MCF 10A (cell line): ENCODE measurements around the gene KLF7. TPM values are rescaled to one million over a fixed set of nuclear protein-coding genes. Genes with fewer than 3 reads are reported as not detected.

Source experiments
- BruUV-seq: library from RNA; stranded (reverse); fragments of 400-500 nt; replicated peaks from 2 replicates; lab custom pipeline; 2021; lab: Mats Ljungman, UMichigan
- CTCF ChIA-PET: fragments of 300-600 bp; sonication (Branson Sonifier 250); formaldehyde crosslinking; extraction: SDS; loops from one replicate; lab custom pipeline; 2021; ENCODE audit warnings: antibody characterized with exemption, inconsistent platforms; lab: Yijun Ruan, JAX
- POLR2A ChIA-PET: fragments of 300-600, 350-650 bp; sonication (Branson Sonifier 250); formaldehyde crosslinking; extraction: SDS; loops from one replicate; lab custom pipeline; 2020; ENCODE audit warnings: antibody characterized with exemption, inconsistent platforms; lab: Yijun Ruan, JAX
- DNase-seq: peaks from one replicate; pipeline ENCODE4 v3.0.0-alpha.2; 2018; ENCODE audit not compliant: unreplicated experiment
- H3K27ac Mint-ChIP-seq: one replicate; pipeline ENCODE4 v1.8.0; 2022; ENCODE audit warnings: mild to moderate bottlenecking, low read depth, mixed read lengths; ENCODE audit not compliant: unreplicated experiment
- H3K27me3 Mint-ChIP-seq: one replicate; pipeline ENCODE4 v1.8.0; 2022; ENCODE audit warnings: mixed read lengths; ENCODE audit not compliant: insufficient read depth, unreplicated experiment
- H3K36me3 Mint-ChIP-seq: one replicate; pipeline ENCODE4 v1.8.0; 2022; ENCODE audit warnings: mild to moderate bottlenecking, moderate library complexity, mixed read lengths; ENCODE audit not compliant: insufficient read depth, unreplicated experiment
- H3K4me1 Mint-ChIP-seq: one replicate; pipeline ENCODE4 v1.8.0; 2022; ENCODE audit warnings: mixed read lengths; ENCODE audit not compliant: insufficient read depth, unreplicated experiment
- H3K4me3 Mint-ChIP-seq: one replicate; pipeline ENCODE4 v1.8.0; 2022; ENCODE audit warnings: mild to moderate bottlenecking, moderate library complexity, mixed read lengths; ENCODE audit not compliant: unreplicated experiment
- H3K9me3 Mint-ChIP-seq: one replicate; pipeline ENCODE4 v1.8.0; 2022; ENCODE audit warnings: mixed read lengths; ENCODE audit not compliant: unreplicated experiment
- CTCF ChIP-seq: fragments of 200-600 bp; IDR thresholded peaks from one replicate; pipeline ENCODE4 v1.8.0; 2022; ENCODE audit warnings: antibody characterized with exemption, mild to moderate bottlenecking; ENCODE audit not compliant: unreplicated experiment
- intact Hi-C: fragments of 100-400 bp; cut with micrococcal nuclease; formaldehyde crosslinking; loops from 2 replicates; pipeline ENCODE4 v1.14.1; 2022
- total RNA-seq: library from RNA; stranded (reverse); gene quantifications from 2 replicates; pipeline ENCODE4 v1.2.3, GENCODE V29; 2022

The KLF7 gene
- total RNA-seq, 1 experiment from 2014 or later, result 40.1 TPM

- no peak for TF ChIP-seq CTCF
- peak overlapping the region; percentile 78 for H3K27ac Mint-ChIP-seq
- H3K4me3 Mint-ChIP-seq, result no peak overlapping the region
- H3K4me1 Mint-ChIP-seq, result peaks cover 49% of the 10 kb centered on the region
- no TSS peak for BruUV-seq
- ChIA-PET POLR2A (interaction anchor here (0.7 to 7.0 kb wide), 2 partner anchors 17 to 29 kb away, joined by 3 to 61 read pairs; partner anchors contain the start of gene KLF7), CTCF (interaction anchor here (1.1 kb wide), 1 partner anchor 338 kb away, joined by 3 read pairs; no protein-coding TSS in a partner anchor)
- no peak for DNase-seq
- intact Hi-C loops, result no loop called here
- no peaks in the 10 kb centered on the region for H3K9me3 Mint-ChIP-seq
- H3K36me3 Mint-ChIP-seq, result peaks cover 25% of the 10 kb centered on the region
- H3K27me3 Mint-ChIP-seq, result no peaks in the 10 kb centered on the region
Measured at GRCh38 chr2:207135801-207136457, 29.8 kb downstream of the KLF7 start.

- Mint-ChIP-seq H3K4me3 (no peak overlapping the region), H3K36me3 (peaks cover 25% of the 10 kb centered on the region), H3K27me3 (no peaks in the 10 kb centered on the region), H3K9me3 (peaks cover under 1% of the 10 kb centered on the region), H3K4me1 (peaks cover 50% of the 10 kb centered on the region), H3K27ac (peak overlapping the region; percentile 78)
- BruUV-seq, result no TSS peak
- intact Hi-C loops, result no loop called here
- ChIA-PET POLR2A (interaction anchor here (0.7 to 7.0 kb wide), 6 partner anchors 8 to 125 kb away, joined by 3 to 61 read pairs (median 6); partner anchors contain the start of gene KLF7), CTCF (interaction anchor here (0.6 to 1.3 kb wide), 4 partner anchors 9 to 338 kb away, joined by 3 to 4 read pairs (median 3); no protein-coding TSS in a partner anchor)
- no peak for DNase-seq
- no peak for TF ChIP-seq CTCF
Measured at GRCh38 chr2:207135340-207135739, 30.4 kb downstream of the KLF7 start.

GRCh38 chr2:207133820-207134519 is 31.8 kb downstream of the KLF7 start:
- ChIA-PET POLR2A (interaction anchor here (0.5 to 7.0 kb wide), 11 partner anchors 9 to 1064 kb away, joined by 3 to 61 read pairs (median 4); partner anchors contain the start of gene KLF7), CTCF (interaction anchor here (0.8 to 1.3 kb wide), 3 partner anchors 14 to 146 kb away, joined by 3 to 4 read pairs (median 3); no protein-coding TSS in a partner anchor)
- Mint-ChIP-seq H3K27me3 (no peaks in the 10 kb centered on the region), H3K4me3 (peak overlapping the region; percentile 59), H3K9me3 (peaks cover 7% of the 10 kb centered on the region), H3K36me3 (peaks cover 17% of the 10 kb centered on the region), H3K4me1 (peaks cover 57% of the 10 kb centered on the region), H3K27ac (peak overlapping the region; percentile 78)
- intact Hi-C loops, result no loop called here
- no TSS peak for BruUV-seq
- no peak for TF ChIP-seq CTCF
- DNase-seq, result peak; percentile 81

GRCh38 chr2:207133458-207133819 is 32.3 kb downstream of the KLF7 start:
- no peak for DNase-seq
- H3K27me3 Mint-ChIP-seq, result no peaks in the 10 kb centered on the region
- H3K4me1 Mint-ChIP-seq, result peaks cover 57% of the 10 kb centered on the region
- ChIA-PET POLR2A (interaction anchor here (0.5 to 7.0 kb wide), 6 partner anchors 8 to 1063 kb away, joined by 3 to 61 read pairs (median 4); partner anchors contain the start of gene KLF7), CTCF (interaction anchor here (1.0 kb wide), 1 partner anchor 30 kb away, joined by 3 read pairs; no protein-coding TSS in a partner anchor)
- H3K27ac Mint-ChIP-seq, result peak overlapping the region; percentile 78
- peak overlapping the region; percentile 59 for H3K4me3 Mint-ChIP-seq
- H3K36me3 Mint-ChIP-seq, result peaks cover 14% of the 10 kb centered on the region
- H3K9me3 Mint-ChIP-seq, result peaks cover 7% of the 10 kb centered on the region
- intact Hi-C loops, result no loop called here
- no peak for TF ChIP-seq CTCF
- TSS peak; percentile 64 for BruUV-seq
